SHP77 treated with DMSO at 0.1 percent for 48 hours (cell line): ENCODE data around the gene RBL2.
"Not testable (repeated sequence)": the region's sequence is repeated elsewhere in the genome, so short reads cannot be mapped to it uniquely, and the experiment has no call there.

Source experiments
- DNase-seq: peaks from one replicate; lab custom pipeline; 2025; lab: John Stamatoyannopoulos, UW

RBL2 gene

GRCh38 chr16:53507464-53508179, 73.4 kb downstream of the RBL2 start:
- no peak for DNase-seq

- peak; percentile 21 for DNase-seq
Measured at GRCh38 chr16:53509906-53510703, 75.8 kb downstream of the RBL2 start.

GRCh38 chr16:53510704-53511070, 76.4 kb downstream of the RBL2 start:
- no peak for DNase-seq

GRCh38 chr16:53511084-53511402, 76.8 kb downstream of the RBL2 start:
- no peak for DNase-seq

GRCh38 chr16:53511403-53512280, 77.4 kb downstream of the RBL2 start:
- DNase-seq = peak; percentile 64

- not testable (repeated sequence) for DNase-seq
Measured at GRCh38 chr16:53512795-53513194, 78.5 kb downstream of the RBL2 start.

GRCh38 chr16:53515259-53515658, 81.0 kb downstream of the RBL2 start:
- DNase-seq = no peak

- DNase-seq = no peak
Measured at GRCh38 chr16:53515811-53516210, 81.5 kb downstream of the RBL2 start.

GRCh38 chr16:53517851-53518250, 83.6 kb downstream of the RBL2 start:
- DNase-seq = no peak

- no peak for DNase-seq
Measured at GRCh38 chr16:53518550-53519416, 84.5 kb downstream of the RBL2 start.

- DNase-seq = no peak
Measured at GRCh38 chr16:53519417-53520091, 85.3 kb downstream of the RBL2 start.

GRCh38 chr16:53523126-53523804, 89.0 kb downstream of the RBL2 start:
- no peak for DNase-seq

- DNase-seq = no peak
Measured at GRCh38 chr16:53523971-53524548, 89.8 kb downstream of the RBL2 start.

GRCh38 chr16:53528797-53529196, 94.5 kb downstream of the RBL2 start:
- no peak for DNase-seq

GRCh38 chr16:53529513-53529912, 95.2 kb downstream of the RBL2 start:
- DNase-seq = peak; percentile 48

- peak; percentile 53 for DNase-seq
Measured at GRCh38 chr16:53530046-53530445, 95.8 kb downstream of the RBL2 start.

GRCh38 chr16:53530741-53531140, 96.5 kb downstream of the RBL2 start:
- no peak for DNase-seq

GRCh38 chr16:53534206-53534605, 99.9 kb downstream of the RBL2 start:
- DNase-seq = no peak

- no peak for DNase-seq
Measured at GRCh38 chr16:53537626-53538025, 103.4 kb downstream of the RBL2 start.

- not testable (repeated sequence) for DNase-seq
Measured at GRCh38 chr16:53539346-53539745, 105.1 kb downstream of the RBL2 start.
